Panc1 (cell line): ENCODE results near the gene PRLR. TPM values are rescaled to one million over a fixed set of nuclear protein-coding genes. Genes with fewer than 3 reads are reported as not detected.

Experiments
- ATAC-seq: fragments of 200-7000 bp; cut with Tn5 transposase; 2 replicates; pipeline ENCODE4 v1.9.1; 2020; ENCODE audit warnings: mild to moderate bottlenecking, moderate library complexity
- BruUV-seq: library from RNA; stranded (reverse); fragments of 400-500 nt; replicated peaks from 2 replicates; lab custom pipeline; 2021; lab: Mats Ljungman, UMichigan
- CTCF ChIA-PET: fragments of 300-600 bp; sonication (Branson Sonifier 250); formaldehyde crosslinking; loops from one replicate; lab custom pipeline; 2022; ENCODE audit warnings: antibody characterized with exemption; lab: Charles Lee
- POLR2A ChIA-PET: fragments of 300-600 bp; sonication (Branson Sonifier 250); formaldehyde crosslinking; loops from one replicate; lab custom pipeline; 2022; ENCODE audit warnings: antibody characterized with exemption; lab: Charles Lee
- DNase-seq: peaks from one replicate; pipeline ENCODE4 v3.0.0-alpha.2; 2010; ENCODE audit warnings: low read depth, low spot score
- H3K27ac ChIP-seq: 2 replicates; pipeline ENCODE4 v1.5.1; 2011; ENCODE audit warnings: mild to moderate bottlenecking, low read length, inconsistent platforms
- H3K27me3 ChIP-seq: fragments of 200-500 bp; sonication (Bioruptor generic); 2 replicates; pipeline ENCODE4 v1.6.0; 2014; ENCODE audit warnings: low read length, inconsistent platforms; ENCODE audit not compliant: control insufficient read depth, insufficient read depth
- H3K36me3 ChIP-seq: fragments of 200-500 bp; sonication (Bioruptor generic); 2 replicates; pipeline ENCODE4 v1.5.1; 2014; ENCODE audit warnings: inconsistent platforms, mild to moderate bottlenecking, low read length, moderate library complexity; ENCODE audit not compliant: control insufficient read depth, insufficient read depth
- H3K4me1 ChIP-seq: 2 replicates; pipeline ENCODE4 v1.5.1; 2011; ENCODE audit warnings: inconsistent platforms, mild to moderate bottlenecking, low read length, moderate library complexity; ENCODE audit not compliant: control insufficient read depth, insufficient read depth
- H3K4me3 ChIP-seq, 2 experiments: 2 replicates each; pipeline ENCODE4 v1.5.1; 2011 to 2012; ENCODE audit warnings: low read depth in 2 of 2, low read length in 2 of 2, mild to moderate bottlenecking in 2 of 2, inconsistent platforms in 1 of 2, moderate library complexity in 1 of 2
- H3K9me3 ChIP-seq: fragments of 200-500 bp; sonication (Bioruptor generic); 2 replicates; pipeline ENCODE4 v1.5.1; 2014; ENCODE audit warnings: low read depth, mild to moderate bottlenecking, inconsistent platforms, low read length, moderate library complexity; ENCODE audit not compliant: control insufficient read depth, insufficient read depth
- CTCF ChIP-seq: fragments of 450-650 bp; IDR thresholded peaks from 2 replicates; pipeline ENCODE4 v1.5.1; 2017; ENCODE audit warnings: mild to moderate bottlenecking
- POLR2AphosphoS5 ChIP-seq: IDR thresholded peaks from 2 replicates; pipeline ENCODE4 v1.6.1; 2012; ENCODE audit warnings: mild to moderate bottlenecking, low read depth, low read length, moderate library complexity
- REST ChIP-seq, 2 experiments: IDR thresholded peaks; 2 replicates each; pipeline ENCODE4 v1.6.1; 2011 to 2012; ENCODE audit warnings: low read depth in 2 of 2, control low read depth in 1 of 2, low read length in 1 of 2, mild to moderate bottlenecking in 1 of 2, moderate library complexity in 1 of 2; ENCODE audit not compliant: insufficient read depth in 1 of 2
- SIN3A ChIP-seq: IDR thresholded peaks from 2 replicates; pipeline ENCODE4 v1.6.1; 2012; ENCODE audit warnings: low read depth, mild to moderate bottlenecking, low read length, moderate library complexity, borderline replicate concordance; ENCODE audit not compliant: insufficient read depth
- TCF7L2 ChIP-seq: IDR thresholded peaks from 2 replicates; pipeline ENCODE4 v1.6.1; 2011; ENCODE audit warnings: mild to moderate bottlenecking, low read depth, low read length, inconsistent platforms
- in situ Hi-C: cut with HindIII; loops from 2 replicates; pipeline ENCODE4 v1.10.0; 2016; ENCODE audit warnings: low sequenced_read_pairs, low pct_unique_long_range_greater_than_20kb
- intact Hi-C: fragments of 100-400 bp; cut with micrococcal nuclease; formaldehyde crosslinking; loops from one replicate; pipeline ENCODE4 v1.10.0; 2022; ENCODE audit not compliant: unreplicated experiment
- total RNA-seq: library from RNA; stranded (reverse); gene quantifications from one replicate; pipeline ENCODE4 v1.2.1, GENCODE V29; 2021; ENCODE audit not compliant: unreplicated experiment

PRLR gene
- total RNA-seq, 1 experiment from 2014 or later = 0.46 TPM

GRCh38 chr5:35161652-35162273 is 68.5 kb downstream of the PRLR start:
- H3K27me3 ChIP-seq = no peaks in the 10 kb centered on the region
- intact Hi-C loops = no loop called here

GRCh38 chr5:35160486-35161116 is 69.7 kb downstream of the PRLR start:
- no peak for ATAC-seq
- no peaks in the 10 kb centered on the region for H3K4me1 ChIP-seq
- no TSS peak for BruUV-seq
- H3K27ac ChIP-seq = no peak overlapping the region
- no peak for DNase-seq
- no peaks in the 10 kb centered on the region for H3K36me3 ChIP-seq
- ChIA-PET CTCF (no interaction called here), POLR2A (no interaction called here)
- in situ Hi-C loops (no loop called here), intact Hi-C loops (no loop called here)
- H3K9me3 ChIP-seq = no peaks in the 10 kb centered on the region
- TF ChIP-seq TCF7L2 = no peak
- no peak for TF ChIP-seq POLR2AphosphoS5
- no peak for TF ChIP-seq CTCF
- TF ChIP-seq SIN3A = no peak
- no peak for TF ChIP-seq REST (IDR thresholded peaks at IDR 0.05; ENCODE audit: insufficient read depth in 1 of 2, low read depth in 2 of 2, low read length in 1 of 2)
- no peak overlapping the region for H3K4me3 ChIP-seq
- no peaks in the 10 kb centered on the region for H3K27me3 ChIP-seq

More at GRCh38 chr5:35161652-35162273, 68.5 kb downstream of the PRLR start:
- no peaks in the 10 kb centered on the region for H3K4me1 ChIP-seq
- ATAC-seq = no peak
- H3K36me3 ChIP-seq = no peaks in the 10 kb centered on the region
- TF ChIP-seq POLR2AphosphoS5 (no peak), REST (IDR thresholded peaks at IDR 0.05; ENCODE audit: insufficient read depth in 1 of 2, low read depth in 2 of 2, low read length in 1 of 2) (no peak), CTCF (no peak), TCF7L2 (no peak), SIN3A (no peak)
- BruUV-seq = no TSS peak
- no peak overlapping the region for H3K4me3 ChIP-seq
- POLR2A ChIA-PET = no interaction called here
- in situ Hi-C loops = no loop called here
- CTCF ChIA-PET = no interaction called here
- peaks cover 2% of the 10 kb centered on the region; the same call in 1 of the 2 replicates for H3K9me3 ChIP-seq
- H3K27ac ChIP-seq = no peak overlapping the region
- no peak for DNase-seq
